GM10248 (cell line): ENCODE data around the gene ASIC2.

ENCODE experiments used
- CTCF ChIA-PET: fragments of 300-600 bp; sonication (Branson Sonifier 250); formaldehyde crosslinking; extraction: SDS; loops from one replicate; lab custom pipeline; 2021; ENCODE audit warnings: antibody characterized with exemption; lab: Yijun Ruan, JAX
- POLR2A ChIA-PET: fragments of 350-650 bp; sonication (Branson Sonifier 250); formaldehyde crosslinking; extraction: SDS; loops from one replicate; lab custom pipeline; 2020; ENCODE audit warnings: antibody characterized with exemption; lab: Yijun Ruan, JAX
- DNase-seq: peaks from one replicate; pipeline ENCODE4 v3.0.0; 2012; ENCODE audit errors: extremely low spot score
- CTCF ChIP-seq: IDR thresholded peaks from 2 replicates; pipeline ENCODE4 v1.5.1; 2012; ENCODE audit warnings: mild to moderate bottlenecking, low read depth; ENCODE audit errors: extremely low read depth, missing control alignments, control extremely low read depth

ASIC2 gene

GRCh38 chr17:33124871-33125551 is 168.1 kb downstream of the ASIC2 start:
- POLR2A ChIA-PET = no interaction called here
- no peak for DNase-seq
- CTCF ChIA-PET = no interaction called here
- TF ChIP-seq CTCF = no peak

DNA sequence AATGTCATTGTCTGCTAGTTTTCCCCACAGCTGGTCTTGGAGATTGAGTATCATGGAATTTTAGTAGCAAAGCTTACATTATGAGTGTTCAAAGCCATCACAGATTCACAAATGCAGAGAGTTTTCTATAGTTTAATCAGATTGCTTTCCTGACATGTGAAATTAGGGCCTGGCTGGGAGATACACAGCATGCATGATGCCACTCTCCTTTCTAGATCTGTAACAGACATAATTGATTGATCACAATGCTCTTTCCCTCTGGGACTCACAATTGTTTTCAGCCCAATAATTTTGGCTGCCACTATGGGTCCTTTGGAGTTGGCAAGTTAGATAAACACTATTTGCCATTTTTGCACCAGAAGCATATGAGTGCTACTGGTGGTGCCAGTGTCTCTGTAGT is 168.9 kb downstream of the ASIC2 start:
- TF ChIP-seq CTCF = no peak
- CTCF ChIA-PET = no interaction called here
- POLR2A ChIA-PET = no interaction called here
- DNase-seq = no peak

- POLR2A ChIA-PET = no interaction called here
- CTCF ChIA-PET = no interaction called here
- no peak for TF ChIP-seq CTCF
- no peak for DNase-seq
Measured at GRCh38 chr17:33121756-33122155, 171.3 kb downstream of the ASIC2 start.

DNA sequence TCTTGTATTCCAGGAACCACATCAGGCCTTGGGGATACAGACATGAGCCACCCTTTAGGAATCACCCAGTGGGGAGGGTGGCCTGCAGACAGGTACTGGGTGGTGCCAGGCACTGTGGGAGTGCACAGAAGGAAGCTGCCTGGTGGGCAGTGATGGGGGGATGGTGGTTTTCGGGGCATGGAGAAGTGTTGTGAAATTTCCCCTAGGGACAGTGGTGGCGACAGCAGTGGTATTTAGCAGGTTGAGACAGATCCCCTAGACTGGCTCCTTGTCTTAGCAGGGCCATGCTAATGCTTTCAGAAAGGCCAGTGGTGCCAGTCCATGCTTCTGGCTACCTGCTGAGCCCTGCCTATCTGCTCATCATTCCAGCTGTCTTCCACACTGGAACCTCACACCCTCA is 171.8 kb downstream of the ASIC2 start:
- TF ChIP-seq CTCF = no peak
- ChIA-PET CTCF (no interaction called here), POLR2A (no interaction called here)
- no peak for DNase-seq

- no peak for DNase-seq
- POLR2A ChIA-PET = no interaction called here
- CTCF ChIA-PET = no interaction called here
- no peak for TF ChIP-seq CTCF
Measured at GRCh38 chr17:33120103-33120502, 173.0 kb downstream of the ASIC2 start.

- no peak for TF ChIP-seq CTCF
- CTCF ChIA-PET = interaction anchor here (0.8 to 1.6 kb wide), 2 partner anchors 16 to 31 kb away, joined by 3 read pairs; no protein-coding TSS in a partner anchor
- POLR2A ChIA-PET = no interaction called here
- no peak for DNase-seq
Measured at GRCh38 chr17:33118391-33119075, 174.6 kb downstream of the ASIC2 start.
